Fibroblast of skin of left quadriceps (primary cell): ENCODE data around the gene KCNH1.
"Not testable (repeated sequence)": the region's sequence is repeated elsewhere in the genome, so short reads cannot be mapped to it uniquely, and the experiment has no call there.

Source experiments
- DNase-seq, 2 experiments: peaks; one replicate each; pipeline ENCODE4 v3.0.0-alpha.2; 2013; ENCODE audit warnings: low read depth in 2 of 2

The KCNH1 gene

DNA sequence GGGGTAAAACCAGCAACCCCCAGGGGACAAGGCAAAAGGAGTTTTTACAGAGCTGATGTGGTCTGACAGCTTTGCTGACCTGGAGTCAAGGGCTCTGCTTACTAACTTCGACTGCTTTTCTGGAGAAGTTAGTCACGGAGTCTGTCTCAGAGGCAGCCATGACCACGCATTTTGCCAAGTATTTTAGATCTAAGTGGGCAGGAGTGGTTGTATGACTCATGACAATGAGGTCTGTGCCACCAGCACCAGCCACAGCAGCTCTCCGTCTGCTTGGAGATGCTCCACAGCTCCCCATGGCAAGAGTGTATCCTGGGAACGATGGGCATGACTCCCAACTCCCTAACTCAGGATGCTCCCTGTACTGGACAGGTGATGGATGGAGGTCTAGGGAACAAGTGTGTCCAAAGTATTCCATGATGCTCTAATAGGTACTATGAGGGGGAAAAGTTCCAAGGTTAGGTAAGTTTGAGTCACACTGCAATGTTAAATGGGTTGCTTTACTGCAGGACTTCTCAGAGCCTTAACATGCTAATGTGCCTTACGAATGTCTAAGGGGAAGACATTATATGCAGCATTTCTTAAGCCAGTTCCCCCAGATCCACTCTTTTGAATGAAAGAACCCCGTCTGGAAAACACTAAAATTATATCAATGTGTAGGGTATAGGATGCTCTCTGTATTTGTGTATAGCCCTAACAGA is 446.2 kb downstream of the KCNH1 start:
- DNase-seq: no peak

DNA sequence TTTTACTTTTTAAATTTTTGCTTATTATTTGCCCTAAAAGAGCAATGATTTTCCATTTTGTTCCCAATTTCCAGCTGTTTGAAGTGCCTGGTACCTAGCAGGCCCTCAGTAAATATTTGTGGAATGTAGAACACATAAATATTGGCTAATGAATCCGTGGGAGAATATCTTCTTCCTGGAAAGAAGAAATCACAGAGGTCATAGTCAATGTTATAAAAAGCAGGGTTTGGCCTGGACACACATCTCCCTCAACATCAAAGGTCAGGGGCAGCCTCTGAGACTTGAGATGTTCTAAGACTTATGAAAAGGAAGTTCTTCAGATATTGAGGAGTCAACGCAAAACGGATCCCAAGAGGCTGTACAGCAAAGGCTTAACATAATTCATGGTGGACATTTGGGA is 447.1 kb downstream of the KCNH1 start:
- DNase-seq: no peak

DNA sequence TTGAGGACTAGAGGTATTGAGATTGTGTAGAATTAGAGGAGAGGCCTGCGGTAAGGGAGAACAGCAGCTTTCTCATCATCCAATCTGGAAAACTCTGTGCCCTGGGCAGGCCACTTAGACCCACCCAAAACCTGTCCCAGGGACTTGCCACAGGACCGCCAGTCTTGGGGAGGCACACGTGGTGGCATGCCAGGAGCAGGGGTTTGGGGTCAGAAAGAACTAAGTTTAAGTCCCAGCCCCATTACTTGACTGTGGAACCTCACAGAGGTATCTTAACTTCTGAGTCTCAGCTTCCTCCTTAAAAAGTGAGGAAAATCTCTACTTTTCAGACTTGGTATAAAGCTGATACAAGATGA is 448.7 kb downstream of the KCNH1 start:
- DNase-seq: no peak

DNA sequence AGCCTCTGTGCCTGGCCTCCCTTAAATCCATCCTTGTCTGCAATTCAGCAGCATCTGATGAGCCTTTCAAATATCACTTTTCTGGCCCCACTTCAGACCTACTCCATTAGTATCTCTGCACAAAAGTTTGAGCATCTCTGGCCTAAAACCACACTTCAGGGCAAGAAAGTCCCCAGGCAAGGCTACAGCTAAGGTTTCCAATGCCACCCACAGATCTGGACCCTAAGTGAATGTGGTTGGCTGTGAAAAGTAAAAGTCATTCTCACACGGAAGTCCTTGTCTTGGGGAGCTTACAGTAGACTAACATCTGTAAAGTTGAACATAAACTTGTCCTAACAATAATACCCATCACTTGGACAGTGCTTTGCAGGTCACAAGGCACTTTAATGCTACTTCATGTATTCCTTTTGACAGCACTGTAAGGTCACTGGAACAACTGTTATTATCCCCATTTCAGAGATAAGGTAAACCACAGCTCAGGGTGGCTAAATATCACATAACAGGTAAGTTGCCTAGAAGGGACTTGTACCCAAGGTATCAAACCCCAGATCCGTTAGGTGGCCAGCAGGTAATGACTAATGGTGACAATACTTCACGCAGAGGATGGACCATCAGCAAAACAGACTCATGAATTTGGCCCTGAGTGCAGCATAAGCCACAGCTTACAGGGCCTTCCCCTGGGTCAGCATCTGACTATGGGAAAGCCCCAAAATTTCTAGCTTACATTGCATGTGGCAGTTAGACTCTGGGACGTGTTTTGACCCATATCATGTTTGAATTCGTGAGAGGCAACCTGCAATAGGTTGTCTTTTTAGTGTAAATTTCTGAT is 449.3 kb downstream of the KCNH1 start:
- DNase-seq: no peak

DNA sequence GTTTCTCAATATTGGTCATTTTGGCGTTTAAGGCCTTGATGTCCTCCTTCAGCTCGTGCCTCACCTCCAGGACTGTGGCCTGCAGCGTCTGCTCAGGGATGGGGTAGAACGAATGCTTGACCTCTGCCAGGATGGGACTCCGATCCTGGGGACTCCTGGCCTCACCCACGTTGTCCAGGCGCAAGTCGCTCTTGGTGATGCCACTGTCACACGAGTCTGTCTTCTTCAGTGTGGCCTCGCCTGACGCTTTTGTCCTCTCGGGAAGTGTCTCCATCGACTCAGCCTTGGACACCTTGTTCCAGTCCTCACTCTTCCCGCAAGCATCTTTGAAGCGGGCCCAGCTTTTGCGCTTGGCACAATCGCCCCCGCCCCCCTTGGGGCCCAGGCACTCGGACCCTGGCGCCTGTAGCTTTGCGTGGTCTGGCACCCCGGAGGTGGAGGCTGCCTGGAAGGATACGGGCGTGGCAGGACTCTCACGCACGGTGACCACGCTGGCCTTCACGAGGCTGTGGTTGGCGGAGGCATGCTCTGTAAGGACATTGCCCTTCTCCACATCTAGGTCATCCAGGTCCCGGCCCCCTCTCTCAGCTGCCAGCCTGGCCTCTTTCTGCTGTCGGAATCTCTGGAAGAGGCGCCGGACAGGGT is 450.4 kb downstream of the KCNH1 start:
- no peak for DNase-seq

DNA sequence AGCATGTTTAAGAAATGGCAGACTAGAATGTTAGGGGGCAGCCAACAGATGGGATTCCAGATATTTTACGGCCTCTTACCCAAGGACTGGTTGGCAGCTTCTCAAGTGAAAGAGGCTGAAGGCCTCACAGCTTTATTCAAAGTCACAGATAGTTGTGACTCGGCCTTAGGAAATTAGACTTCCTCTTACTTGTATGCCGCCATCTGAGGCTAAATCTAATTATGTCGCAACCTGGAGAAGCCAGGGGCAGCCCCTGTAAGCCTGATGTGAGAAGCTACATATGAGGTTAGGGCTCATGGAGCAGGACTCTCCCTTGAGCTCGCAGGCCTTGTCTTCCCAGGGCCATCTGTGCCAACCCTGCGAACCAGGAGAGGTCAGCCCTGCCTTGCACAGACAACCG is 452.8 kb downstream of the KCNH1 start:
- peak in 1 of 2 experiments; percentile 7 for DNase-seq

DNA sequence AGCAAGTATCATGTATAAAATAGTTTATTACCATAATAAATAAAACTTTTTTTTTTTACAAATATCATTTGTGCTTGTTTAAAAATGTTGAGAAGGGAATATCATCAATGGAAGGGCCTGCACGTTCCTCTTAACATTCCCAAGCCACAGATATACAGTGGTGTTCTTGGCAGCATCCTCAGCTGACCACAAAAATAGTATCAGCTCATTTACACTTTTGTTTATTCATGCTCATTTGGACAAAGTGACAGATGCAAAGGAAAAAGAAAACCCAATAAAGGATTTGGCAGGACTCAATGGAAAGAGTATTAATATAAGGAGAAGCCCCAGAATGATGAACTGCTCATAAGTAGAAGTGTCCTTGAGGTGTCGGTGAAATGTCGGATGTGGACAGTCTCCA is 455.6 kb downstream of the KCNH1 start:
- DNase-seq: no peak

DNA sequence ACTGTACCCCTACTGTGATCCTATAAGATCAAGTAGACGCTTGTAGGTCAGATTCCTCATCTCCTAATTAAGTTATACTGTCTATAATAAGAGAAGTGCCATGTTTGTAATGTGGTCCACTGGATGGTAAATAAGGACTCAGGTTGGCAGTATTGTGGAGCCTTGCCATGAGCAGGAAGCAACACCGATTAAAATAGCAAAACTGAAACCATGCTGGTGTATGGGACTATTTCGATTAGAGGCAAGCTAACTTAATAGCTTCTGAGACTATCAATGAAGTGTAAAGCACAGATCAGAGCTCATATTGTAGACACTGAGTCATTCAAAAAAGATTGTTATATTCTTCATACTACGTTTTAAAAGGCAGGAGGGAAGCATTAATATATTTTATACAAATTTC is 456.4 kb downstream of the KCNH1 start:
- DNase-seq: no peak

DNA sequence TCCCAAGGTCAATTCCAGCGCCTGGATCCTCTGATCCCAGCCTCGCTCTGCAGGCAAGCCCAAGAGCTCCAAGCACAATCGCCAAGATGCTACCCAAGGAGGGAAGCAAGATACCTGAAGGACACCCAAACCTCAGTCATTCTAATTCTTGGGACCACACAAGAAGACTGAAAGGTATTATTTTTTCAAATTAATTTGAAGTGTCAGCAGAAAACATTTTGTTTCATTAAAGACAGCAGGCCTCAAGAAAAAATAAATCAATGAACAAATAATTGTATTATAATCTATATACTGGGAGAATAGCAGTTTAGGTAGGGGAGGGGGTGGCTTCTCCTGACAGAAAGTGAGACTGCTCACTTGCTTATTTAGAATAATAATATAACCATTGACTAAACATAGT is 457.4 kb downstream of the KCNH1 start:
- DNase-seq: no peak

DNA sequence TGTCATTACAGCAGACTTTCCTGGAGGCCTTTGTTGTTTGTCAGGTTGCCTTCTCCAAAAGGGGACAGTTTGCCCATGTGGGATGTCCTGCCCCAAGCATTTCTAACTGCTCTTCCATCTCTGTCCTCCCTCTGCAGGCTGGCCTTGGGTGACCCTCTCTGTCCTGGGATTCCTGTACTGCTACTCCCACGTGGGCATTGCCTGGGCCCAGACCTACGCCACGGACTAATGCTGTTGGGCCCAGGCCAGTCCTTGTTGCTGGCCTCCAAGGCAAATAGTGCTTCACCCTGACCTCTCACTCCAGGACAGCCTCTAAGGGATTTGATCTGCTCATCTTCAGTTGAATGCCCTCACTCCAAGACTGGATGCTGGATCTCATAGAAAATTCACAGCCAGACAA is 459.8 kb downstream of the KCNH1 start:
- DNase-seq: no peak

DNA sequence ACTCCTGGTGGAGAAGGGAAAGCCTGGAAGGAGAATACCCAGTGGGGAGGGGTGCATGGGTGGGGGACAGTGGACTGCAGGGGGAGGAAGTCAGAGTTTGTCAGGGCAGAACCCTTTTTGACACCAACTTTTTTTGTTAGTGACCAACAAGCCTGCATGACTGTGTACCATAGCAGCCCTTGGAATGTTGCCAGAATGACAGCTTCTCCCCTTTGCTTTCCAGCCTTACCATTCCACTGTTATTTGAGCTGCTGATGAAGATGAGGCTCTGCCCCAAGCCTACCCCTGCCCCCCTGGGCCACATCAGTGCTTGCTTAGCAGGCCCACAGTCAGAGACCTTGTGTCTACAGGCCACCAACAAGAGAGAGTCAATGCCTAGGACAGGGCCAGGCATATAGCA is 464.0 kb downstream of the KCNH1 start:
- no peak for DNase-seq

DNA sequence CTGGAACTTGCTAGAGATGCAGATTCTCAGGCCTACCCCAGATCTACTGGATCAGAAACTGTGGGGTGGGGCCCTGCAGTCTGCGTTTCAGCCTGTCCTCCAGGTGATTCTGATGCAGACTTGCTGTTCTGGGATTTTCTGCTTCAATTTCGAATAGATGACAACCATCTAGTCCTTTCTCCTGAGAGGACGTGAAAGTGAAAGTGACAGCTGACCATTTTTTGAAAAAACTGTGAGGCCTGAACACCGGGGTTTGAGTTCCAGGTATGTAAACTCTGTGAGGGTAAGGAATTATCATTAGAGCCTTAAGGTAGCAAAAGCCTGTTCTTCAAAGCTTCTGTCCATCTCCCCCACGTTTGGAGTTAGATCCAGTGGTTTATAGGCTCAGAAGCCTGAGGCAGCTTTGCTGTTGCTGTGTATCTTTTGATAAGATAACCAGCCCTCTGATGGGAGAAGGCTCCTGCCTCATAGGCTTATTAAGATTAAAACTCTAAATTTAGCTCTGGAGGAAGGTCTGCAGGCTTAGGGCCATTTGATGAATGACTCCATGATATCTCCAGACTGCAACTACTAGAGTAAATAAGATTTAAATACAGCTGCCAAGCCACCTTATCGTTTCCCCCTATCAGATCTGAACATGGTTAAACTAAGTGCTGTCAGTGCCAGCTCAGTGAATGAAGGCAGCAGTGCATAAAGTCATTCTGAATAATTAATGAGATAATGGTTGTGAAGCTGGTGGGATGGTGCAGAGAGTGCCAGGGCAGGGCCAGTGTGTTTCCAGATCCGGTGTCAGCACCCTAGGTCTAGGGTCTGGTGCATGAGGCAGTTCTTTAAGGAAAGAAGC is 470.0 kb downstream of the KCNH1 start:
- DNase-seq: no peak

DNA sequence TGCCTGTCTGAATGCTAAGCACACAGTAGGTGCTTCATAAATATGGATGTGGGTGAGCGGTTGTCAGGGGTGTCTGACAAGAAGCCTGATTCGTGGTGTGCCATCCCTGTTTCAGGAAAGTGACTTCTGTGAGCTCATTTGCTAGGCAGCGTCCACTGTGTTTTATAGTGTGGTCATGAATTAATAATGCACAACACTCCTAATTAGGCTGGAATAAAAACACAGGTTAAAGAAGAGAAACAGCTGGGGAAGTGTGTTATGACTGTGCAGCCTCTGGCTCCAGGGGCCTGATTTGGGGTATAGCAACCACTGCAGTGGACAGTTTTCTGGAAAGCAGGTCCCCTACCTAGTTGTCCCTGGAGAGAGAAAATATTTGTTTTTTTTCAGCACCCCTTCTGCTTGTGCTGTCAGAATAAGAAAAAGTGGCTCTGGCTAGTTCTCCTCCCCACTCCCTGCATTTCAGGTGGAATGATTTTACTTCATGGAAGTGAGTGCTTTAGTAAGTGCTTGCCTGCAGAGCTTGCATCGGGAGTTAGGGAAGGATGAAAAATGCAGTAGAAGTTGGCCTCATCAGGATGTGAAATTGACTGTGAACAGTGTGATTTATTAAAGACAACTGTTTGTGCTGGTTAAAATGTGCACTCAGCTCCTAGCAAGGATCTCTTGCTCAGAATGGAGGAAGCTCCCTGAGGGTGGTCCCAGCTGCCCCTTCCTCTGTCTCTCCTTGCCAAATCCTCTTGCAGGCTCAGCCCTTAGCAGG is 471.5 kb downstream of the KCNH1 start:
- DNase-seq: no peak

DNA sequence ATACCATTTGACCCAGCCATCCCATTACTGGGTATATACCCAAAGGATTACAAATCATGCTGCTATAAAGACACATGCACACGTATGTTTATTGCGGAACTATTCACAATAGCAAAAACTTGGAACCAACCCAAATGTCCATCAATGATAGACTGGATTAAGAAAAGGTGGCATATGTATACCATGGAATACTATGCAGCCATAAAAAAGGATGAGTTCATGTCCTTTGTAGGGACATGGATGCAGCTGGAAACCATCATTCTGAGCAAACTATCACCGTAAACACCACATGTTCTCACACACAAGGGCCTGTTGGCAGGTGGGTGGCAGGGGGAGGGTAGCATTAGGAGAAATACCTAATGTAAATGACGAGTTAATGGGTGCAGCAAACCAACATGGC is 472.4 kb downstream of the KCNH1 start:
- DNase-seq: not testable (repeated sequence)

DNA sequence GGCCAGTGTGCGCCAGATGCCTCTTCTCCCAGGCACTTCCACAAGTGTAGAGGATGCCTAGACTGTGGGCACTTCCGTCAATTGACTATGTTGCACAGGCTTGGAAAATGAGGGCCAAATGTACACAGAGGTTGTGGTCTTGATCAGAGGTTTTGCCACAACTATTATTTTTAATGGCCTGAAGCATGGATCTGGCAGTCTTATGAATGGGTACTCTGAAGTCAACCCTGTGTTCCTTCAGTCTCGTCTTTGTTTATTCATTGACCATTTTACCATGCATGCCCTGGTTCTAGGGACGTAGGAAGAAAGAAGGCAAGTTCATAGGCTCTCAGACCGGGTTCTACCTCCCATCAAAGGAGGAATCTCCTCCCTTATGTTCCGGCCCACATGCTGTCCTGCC is 476.1 kb downstream of the KCNH1 start:
- DNase-seq: no peak

DNA sequence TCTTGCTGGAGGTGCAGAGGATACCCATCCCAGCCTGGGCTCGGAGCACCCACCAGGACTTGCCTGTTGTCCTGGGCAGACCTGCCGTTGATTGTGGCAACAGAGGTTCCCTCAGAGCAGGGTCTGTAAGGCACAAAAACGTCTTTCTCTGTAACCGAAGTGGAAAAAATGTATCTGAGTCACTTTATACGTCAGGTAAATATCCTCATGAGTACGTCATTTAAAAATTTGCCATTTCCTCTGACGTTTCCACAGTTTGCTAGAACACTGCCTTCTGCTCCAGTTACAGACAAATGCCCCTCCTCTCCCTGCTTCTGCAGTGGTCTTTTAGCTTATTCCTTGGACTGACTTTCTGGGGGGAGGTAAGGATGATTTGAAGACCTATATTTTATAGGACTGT is 478.4 kb downstream of the KCNH1 start:
- DNase-seq: no peak

DNA sequence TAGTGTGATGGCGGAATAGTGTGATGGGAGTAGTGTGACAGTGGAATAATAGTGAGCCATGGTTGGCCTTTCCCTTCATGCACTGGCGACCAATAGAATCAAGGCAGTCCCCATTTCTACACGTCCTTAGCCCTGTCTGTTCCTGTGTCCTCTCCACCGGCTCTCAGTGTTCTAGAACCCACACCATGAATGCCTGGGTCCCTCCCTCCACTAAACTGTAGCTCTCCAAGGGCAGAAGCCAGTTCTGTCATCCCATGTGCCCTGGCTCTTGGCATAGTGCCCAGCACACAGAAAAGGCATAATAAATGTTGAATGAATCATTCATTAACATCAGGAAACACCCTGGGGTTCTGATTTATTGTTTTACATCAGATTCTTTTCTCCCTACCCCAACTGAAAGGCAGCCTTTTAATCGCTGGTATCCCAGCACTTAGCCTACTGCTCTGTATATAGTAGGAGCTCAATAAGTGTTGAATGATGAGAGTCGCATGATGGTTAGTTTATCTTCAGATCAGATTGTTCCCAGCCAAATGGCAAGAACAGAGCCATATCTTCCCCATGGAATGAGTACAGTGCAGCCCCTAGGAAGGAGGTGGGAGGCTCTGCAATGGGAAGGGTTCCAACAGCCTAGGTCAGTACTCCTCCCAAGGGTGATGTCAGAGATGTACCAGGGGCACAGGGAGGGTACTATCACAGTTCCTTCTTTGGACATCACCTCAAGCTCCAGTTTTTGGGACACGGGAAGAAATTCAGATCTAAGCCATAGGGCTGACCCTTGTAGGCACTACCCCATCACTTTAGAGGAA is 479.6 kb downstream of the KCNH1 start:
- no peak for DNase-seq

DNA sequence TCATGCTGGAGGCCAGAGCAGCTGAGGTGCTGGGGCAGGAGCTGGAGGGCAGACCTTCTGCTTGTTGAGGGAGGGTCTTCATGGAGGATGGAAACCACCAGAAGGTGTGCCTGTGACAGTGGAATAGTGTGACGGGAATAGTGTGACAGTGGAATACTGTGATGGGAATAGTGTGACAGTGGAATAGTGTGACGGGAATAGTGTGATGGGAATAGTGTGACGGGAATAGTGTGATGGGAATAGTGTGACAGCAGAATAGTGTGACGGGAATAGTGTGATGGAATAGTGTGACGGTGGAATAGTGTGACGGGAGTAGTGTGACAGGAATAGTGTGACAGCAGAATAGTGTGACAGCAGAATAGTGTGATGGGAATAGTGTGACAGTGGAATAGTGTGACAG is 480.2 kb downstream of the KCNH1 start:
- DNase-seq: no peak

DNA sequence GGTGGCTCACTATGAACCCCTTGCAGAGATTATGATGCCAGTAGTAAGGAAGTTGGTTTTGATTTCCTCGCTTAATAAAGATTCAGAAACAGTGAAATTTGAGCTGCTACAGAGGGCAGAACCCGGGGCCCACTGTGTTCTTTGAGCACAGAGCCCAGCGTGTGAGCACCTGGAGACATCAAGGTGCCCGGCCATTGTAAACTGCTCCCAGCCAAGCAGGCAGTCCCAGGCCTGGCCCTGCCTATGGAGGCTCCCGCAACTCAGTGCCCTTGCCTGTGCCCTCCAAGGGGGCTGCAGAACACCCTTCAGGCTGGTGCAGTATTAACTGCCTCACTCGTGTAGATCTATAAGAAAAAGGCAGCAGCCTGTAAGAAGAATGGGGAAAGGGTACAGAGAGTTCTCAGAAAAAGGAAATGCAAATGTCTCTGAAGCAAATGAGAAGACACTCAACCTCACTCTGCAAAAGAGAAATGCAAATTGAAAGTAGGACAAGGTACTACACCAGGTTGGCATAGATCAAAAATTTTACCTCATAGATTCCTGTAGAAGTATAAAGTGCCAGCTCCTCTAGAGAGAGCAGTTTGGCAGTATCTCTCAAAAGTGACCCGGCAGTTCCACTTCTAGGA is 481.5 kb downstream of the KCNH1 start:
- no peak for DNase-seq

DNA sequence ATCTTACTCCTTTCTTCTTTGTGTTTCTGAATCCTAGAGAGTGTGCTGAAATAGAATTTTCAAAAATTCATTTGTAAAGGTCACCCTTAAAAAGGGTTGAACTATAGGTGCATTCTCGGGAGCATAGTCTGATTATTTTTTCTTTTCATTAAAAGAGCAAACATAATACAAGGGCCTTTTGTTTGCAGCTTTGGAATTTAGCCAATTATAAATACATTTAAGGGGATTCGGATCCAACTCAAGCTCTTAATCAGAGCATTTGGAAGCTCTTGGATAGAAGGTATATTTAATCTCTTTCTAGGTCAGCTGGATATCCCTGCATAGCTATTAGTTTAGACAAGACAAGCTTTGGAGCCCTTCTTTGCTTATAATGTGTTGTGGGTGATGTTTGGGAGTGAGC is 483.5 kb downstream of the KCNH1 start:
- DNase-seq: no peak
